ENCODE data around the gene TSPAN16.
"Not testable (repeated sequence)": the region's sequence is repeated elsewhere in the genome, so short reads cannot be mapped to it uniquely, and the experiment has no call there.

Gene TSPAN16

DNA sequence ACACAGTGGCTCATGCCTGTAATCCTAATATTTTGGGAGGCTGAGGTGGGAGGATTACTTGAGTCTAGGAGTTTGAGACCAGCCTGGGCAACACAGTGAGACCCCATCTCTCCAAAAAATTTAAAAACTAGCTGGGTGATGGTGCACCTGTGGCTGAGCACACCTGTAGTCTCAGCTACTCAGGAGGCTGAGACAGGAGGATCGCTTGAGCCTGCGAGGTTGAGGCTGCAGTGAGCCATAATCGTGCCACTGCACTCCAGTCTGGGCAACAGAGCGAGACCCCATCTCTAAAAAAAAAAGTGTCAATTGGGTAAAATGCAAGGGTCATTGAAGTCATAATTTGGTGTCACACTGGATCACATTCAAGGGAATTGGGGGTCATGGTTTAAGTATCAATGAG is 58.1 kb downstream of the TSPAN16 start:
- H3K4me3 Mint-ChIP-seq; H3K27ac Mint-ChIP-seq; intact Hi-C loops (cut with micrococcal nuclease); H3K27me3 Mint-ChIP-seq; H3K9me3 Mint-ChIP-seq: not testable (repeated sequence)
- Mint-ChIP-seq H3K36me3 (ENCODE audit: low read depth) (peaks cover 21% of the 10 kb centered on the region), H3K4me1 (ENCODE audit: low read depth) (peaks cover 27% of the 10 kb centered on the region)

DNA sequence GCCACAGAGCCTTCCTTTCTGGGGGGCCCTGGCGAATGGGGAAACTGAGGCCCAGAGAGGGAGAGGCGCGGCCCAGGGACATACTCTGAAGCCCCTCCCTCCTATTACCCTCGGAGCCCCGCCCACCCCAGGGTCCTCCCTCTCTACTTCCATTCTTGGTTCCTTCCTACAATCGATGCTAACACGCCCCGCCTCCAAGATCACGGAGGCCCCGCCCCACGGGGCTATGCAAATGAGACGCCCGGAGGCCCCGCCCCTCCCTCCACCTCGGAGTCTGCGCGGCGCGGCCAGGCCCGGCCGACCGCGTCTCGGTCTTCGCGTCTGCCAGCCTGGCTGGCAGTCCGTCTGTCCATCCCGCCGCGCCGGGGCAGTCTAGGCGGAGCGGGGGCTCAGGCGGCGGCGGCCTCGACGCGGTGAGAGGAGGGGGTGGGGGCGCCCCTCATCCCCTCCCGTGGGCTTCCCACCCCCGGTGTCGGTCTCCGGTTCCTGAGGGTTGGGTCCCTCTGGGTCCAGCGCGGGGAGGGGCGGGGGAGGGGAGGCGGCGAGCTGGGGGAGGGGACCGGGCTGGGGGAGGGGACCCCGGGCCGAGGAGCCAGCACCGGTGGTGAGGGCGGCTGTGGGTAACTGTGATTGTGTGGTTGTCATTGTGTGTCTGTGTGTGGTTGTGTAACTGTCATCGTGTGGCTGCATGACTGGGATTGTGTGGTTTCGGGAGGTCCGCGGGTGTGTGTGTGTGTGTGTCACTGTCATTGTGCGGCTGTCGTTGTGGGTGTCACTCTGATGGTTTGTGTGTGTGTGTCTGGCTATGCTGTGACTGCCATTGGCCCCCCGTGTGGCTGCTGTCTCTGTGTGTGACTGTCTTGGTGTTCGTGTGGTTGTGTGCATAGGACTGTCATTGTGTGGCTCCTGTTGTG is 59.5 kb downstream of the TSPAN16 start, which contains the start of gene PLPPR2:
Gene PLPPR2, plus strand, starts transcription at position 273 of the 914 bp plus-strand sequence. CDS start 2,242 bp downstream, outside the sequence.
- Mint-ChIP-seq H3K4me1 (ENCODE audit: low read depth) (peaks cover 27% of the 10 kb centered on the region), H3K9me3 (no peaks in the 10 kb centered on the region), H3K36me3 (ENCODE audit: low read depth) (peaks cover 25% of the 10 kb centered on the region), H3K27me3 (no peaks in the 10 kb centered on the region), H3K4me3 (peak within 1 kb of the TSS; percentile 80), H3K27ac (peak within 1 kb of the TSS; percentile 67)
- intact Hi-C loops (cut with micrococcal nuclease): loop anchor here (1.0 kb wide), 1 partner anchor 9 kb away; the partner anchor contains the start of genes CCDC159 and TMEM205

DNA sequence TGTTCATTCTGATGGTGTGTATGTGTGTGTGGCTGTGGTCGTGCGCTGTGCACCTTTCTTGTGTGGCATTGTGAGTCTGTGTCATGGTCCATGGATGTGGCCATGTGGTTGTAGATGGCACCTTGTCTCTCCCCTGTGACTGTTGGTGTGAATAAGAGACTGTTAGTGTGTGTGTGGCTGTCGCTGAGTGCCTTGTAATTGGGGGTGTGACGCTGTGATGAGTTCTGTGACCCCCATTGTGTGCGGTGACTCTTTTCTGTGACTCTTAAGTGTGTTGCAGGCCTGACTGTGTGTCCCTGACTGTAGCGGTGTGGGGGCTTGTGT is 60.1 kb downstream of the TSPAN16 start:
- Mint-ChIP-seq H3K4me3 (peak overlapping the region; percentile 80), H3K27ac (peak overlapping the region; percentile 67), H3K27me3 (no peaks in the 10 kb centered on the region), H3K4me1 (ENCODE audit: low read depth) (peaks cover 27% of the 10 kb centered on the region), H3K36me3 (ENCODE audit: low read depth) (peaks cover 29% of the 10 kb centered on the region), H3K9me3 (no peaks in the 10 kb centered on the region)
- intact Hi-C loops (cut with micrococcal nuclease): no loop called here

DNA sequence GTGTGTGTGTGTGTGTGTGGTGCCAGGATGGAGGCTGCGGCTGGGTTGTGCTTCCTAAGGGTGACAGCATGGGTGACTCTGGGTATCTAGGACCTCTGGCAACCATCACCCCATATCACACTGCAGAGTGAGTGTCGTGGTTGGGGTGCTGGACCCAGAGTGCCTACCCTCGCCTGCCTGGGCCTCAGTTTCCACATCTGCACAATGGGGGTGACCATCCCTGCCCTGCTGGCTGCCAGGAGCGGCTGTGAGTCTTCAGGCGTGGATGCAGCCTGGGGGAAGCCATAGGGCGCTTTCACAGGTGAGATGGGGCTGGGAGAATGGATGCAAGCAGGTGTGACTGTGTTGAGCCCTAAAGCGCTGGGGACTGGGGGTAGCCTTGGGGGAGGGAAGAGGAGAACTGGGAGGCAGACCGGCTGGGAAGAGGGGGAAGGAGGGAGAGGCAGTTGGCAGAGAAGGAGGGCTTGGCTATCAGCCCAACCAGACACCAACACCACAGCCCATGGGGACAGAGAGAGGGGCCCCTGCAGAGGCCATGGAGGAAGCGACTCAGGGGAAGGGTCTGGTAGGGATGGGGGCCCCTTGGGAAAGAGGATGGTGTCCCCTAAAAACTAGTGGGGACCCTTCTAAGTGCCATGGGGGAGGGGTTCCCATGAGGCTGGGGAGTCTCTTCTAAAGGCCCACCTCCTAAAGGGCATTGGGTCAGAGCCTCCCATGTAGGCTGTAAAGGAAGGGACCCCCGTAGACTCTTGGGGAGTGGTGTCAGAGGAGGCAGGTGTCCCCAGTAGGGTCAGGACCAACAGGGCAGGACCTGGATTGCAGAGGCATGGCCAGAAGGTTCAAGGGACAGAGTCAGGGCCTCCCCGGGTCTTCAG is 61.0 kb downstream of the TSPAN16 start:
- H3K9me3 Mint-ChIP-seq: no peaks in the 10 kb centered on the region
- H3K36me3 Mint-ChIP-seq (ENCODE audit: low read depth): peaks cover 35% of the 10 kb centered on the region
- no peak overlapping the region for H3K4me3 Mint-ChIP-seq
- peaks cover 27% of the 10 kb centered on the region for H3K4me1 Mint-ChIP-seq (ENCODE audit: low read depth)
- no peaks in the 10 kb centered on the region for H3K27me3 Mint-ChIP-seq
- intact Hi-C loops (cut with micrococcal nuclease): no loop called here
- H3K27ac Mint-ChIP-seq: no peak overlapping the region

DNA sequence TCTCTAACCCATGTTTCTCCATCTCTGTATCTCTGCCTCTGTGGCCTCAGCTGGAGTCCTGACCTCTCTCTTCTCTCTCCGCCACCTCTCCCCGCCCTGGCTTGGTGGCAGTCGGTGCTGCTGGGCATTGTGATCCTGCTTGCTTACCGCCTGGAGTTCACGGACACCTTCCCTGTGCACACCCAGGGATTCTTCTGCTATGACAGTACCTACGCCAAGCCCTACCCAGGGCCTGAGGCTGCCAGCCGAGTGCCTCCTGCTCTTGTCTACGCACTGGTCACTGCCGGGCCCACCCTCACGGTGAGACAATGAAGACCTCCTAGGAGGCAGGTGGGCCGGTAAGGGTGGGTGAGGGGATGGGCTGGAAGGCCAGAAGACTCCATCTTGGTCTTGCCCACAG is 63.5 kb downstream of the TSPAN16 start:
- no peak overlapping the region for H3K27ac Mint-ChIP-seq
- intact Hi-C loops (cut with micrococcal nuclease): no loop called here
- no peaks in the 10 kb centered on the region for H3K9me3 Mint-ChIP-seq
- H3K4me1 Mint-ChIP-seq (ENCODE audit: low read depth): peaks cover 27% of the 10 kb centered on the region
- H3K36me3 Mint-ChIP-seq (ENCODE audit: low read depth): peaks cover 52% of the 10 kb centered on the region
- H3K4me3 Mint-ChIP-seq: no peak overlapping the region
- H3K27me3 Mint-ChIP-seq: no peaks in the 10 kb centered on the region

DNA sequence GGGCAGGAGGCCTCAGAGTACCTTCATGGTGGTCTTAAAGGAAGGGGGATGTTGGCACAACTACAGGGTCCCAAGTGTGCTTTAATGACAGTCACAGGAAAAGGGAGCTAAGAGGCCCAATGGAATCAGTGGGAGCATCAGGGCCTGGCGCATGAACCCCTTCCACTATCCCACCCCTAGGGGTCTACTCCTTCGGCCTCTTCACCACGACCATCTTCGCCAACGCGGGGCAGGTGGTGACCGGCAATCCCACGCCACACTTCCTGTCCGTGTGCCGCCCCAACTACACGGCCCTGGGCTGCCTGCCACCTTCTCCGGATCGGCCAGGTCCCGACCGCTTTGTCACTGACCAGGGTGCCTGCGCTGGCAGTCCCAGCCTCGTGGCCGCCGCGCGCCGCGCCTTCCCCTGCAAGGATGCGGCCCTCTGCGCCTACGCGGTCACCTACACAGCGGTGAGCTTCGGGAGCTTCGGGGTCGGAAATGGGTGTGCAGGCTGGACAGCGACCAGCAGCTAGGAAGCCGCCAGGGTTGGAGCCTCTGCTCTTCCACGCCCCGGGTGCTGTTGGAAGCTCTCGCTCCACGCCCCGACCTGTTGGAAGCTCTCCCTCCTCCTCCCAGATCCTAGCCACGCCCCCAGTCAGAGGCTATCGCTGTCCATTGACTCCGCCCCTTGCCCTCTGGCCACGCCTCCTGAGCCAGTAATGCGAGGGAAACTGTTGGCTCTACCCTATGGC is 65.2 kb downstream of the TSPAN16 start:
- Mint-ChIP-seq H3K4me3 (no peak overlapping the region), H3K36me3 (ENCODE audit: low read depth) (peaks cover 70% of the 10 kb centered on the region), H3K27ac (no peak overlapping the region), H3K27me3 (no peaks in the 10 kb centered on the region), H3K9me3 (no peaks in the 10 kb centered on the region), H3K4me1 (ENCODE audit: low read depth) (peaks cover 19% of the 10 kb centered on the region)
- intact Hi-C loops (cut with micrococcal nuclease): no loop called here

DNA sequence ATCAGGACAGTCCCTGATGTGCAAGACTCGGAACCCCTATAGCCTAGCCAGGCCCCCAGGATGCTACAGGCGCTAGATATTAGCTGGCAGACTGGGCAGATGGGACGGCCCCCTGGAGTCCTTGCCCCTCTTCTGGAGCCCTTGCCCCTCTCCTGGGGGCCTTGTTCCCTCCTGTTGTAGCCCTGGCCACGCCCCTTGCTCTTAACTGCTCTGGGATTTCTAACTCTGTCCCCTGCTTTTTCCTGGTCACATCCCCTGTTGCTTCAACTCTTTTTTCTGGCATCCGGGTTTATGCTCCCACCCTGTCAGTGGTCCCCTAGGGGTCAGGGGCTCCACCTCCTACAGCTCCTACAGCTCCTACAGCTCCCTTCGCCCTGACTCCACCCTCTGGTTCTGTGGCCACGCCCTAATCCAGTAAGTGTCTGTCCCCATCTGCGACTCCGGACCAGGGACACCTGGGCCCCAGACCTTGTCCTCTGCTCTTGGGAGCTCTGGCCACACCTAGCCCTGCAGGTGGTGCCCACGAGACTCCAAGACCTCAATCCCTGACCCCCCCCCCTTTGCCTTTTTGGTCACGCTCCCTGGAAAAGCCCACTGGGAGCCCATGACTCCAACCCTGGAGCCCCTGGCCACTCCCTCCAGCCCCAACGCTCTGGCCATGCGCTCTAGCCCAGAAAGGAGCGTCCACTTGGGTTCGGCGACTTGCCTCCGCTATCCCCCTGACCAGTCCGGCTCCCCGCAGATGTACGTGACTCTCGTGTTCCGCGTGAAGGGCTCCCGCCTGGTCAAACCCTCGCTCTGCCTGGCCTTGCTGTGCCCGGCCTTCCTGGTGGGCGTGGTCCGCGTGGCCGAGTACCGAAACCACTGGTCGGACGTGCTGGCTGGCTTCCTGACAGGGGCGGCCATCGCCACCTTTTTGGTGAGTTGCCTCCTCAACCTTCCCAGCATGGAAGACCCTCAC is 66.1 kb downstream of the TSPAN16 start:
- Mint-ChIP-seq H3K27ac (no peak overlapping the region), H3K27me3 (no peaks in the 10 kb centered on the region), H3K9me3 (no peaks in the 10 kb centered on the region), H3K36me3 (ENCODE audit: low read depth) (peaks cover 74% of the 10 kb centered on the region), H3K4me1 (ENCODE audit: low read depth) (peaks cover 11% of the 10 kb centered on the region), H3K4me3 (no peak overlapping the region)
- intact Hi-C loops (cut with micrococcal nuclease): no loop called here

DNA sequence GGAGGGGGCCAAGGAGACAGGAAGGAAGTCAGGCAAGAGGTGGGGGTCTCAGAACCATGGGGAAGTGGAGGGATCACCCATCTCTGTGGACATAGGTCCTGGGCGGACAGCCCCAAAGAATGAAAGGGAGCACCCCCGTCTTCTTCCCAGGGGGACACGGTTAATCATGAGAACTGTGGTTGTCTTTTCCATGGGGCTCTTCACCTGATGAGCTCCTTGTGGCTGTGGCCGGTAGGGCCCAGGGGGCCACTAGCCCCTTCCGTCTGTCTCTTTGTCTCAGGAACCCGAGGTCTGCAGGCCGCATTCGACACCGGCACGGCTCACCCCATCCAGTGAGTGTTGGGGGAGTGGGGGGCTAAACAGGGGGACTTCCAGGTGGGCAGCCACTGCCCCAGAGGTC is 67.9 kb downstream of the TSPAN16 start:
- intact Hi-C loops (cut with micrococcal nuclease): no loop called here
- H3K27me3 Mint-ChIP-seq: no peaks in the 10 kb centered on the region
- no peaks in the 10 kb centered on the region for H3K4me1 Mint-ChIP-seq (ENCODE audit: low read depth)
- H3K4me3 Mint-ChIP-seq: no peak overlapping the region
- H3K36me3 Mint-ChIP-seq (ENCODE audit: low read depth): peaks cover 84% of the 10 kb centered on the region
- H3K27ac Mint-ChIP-seq: no peak overlapping the region
- H3K9me3 Mint-ChIP-seq: no peaks in the 10 kb centered on the region

DNA sequence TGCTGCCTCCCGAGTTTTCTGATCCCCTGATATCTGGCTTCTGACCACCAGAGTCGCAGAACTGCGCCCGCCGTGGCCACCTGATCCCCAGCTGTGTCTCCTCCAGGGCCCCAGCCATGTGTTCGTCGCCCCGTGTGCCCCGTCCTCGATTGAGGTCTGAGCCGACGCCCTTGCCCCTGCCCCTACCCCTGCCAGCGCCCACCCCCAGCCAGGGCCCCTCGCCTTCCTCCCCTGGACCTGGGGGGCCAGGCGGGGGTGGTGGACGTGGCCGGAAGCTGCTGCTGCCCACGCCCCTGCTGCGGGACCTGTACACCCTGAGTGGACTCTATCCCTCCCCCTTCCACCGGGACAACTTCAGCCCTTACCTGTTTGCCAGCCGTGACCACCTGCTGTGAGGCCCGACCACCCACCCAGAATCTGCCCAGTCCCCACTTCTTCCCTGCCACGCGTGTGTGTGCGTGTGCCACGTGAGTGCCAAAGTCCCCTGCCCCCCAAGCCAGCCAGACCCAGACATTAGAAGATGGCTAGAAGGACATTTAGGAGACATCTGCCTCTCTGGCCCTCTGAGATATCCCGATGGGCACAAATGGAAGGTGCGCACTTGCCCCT is 68.4 kb downstream of the TSPAN16 start:
- no peak overlapping the region for H3K4me3 Mint-ChIP-seq
- intact Hi-C loops (cut with micrococcal nuclease): no loop called here
- H3K27me3 Mint-ChIP-seq: no peaks in the 10 kb centered on the region
- peaks cover 85% of the 10 kb centered on the region for H3K36me3 Mint-ChIP-seq (ENCODE audit: low read depth)
- H3K27ac Mint-ChIP-seq: no peak overlapping the region
- H3K4me1 Mint-ChIP-seq (ENCODE audit: low read depth): no peaks in the 10 kb centered on the region
- H3K9me3 Mint-ChIP-seq: no peaks in the 10 kb centered on the region

DNA sequence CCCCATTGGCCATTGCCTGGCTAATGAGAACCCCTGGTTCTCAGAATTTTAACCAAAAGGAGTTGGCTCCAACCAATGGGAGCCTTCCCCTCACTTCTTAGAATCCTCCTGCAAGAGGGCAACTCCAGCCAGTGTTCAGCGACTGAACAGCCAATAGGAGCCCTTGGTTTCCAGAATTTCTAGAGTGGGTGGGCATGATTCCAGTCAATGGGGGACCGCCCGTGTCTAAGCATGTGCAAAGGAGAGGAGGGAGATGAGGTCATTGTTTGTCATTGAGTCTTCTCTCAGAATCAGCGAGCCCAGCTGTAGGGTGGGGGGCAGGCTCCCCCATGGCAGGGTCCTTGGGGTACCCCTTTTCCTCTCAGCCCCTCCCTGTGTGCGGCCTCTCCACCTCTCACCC is 69.0 kb downstream of the TSPAN16 start:
- Mint-ChIP-seq H3K4me1 (ENCODE audit: low read depth) (no peaks in the 10 kb centered on the region), H3K4me3 (no peak overlapping the region), H3K9me3 (no peaks in the 10 kb centered on the region), H3K27ac (no peak overlapping the region), H3K27me3 (no peaks in the 10 kb centered on the region), H3K36me3 (ENCODE audit: low read depth) (peaks cover 83% of the 10 kb centered on the region)
- intact Hi-C loops (cut with micrococcal nuclease): no loop called here
